T-helper 2 cell treated with Interferon-gamma antibody and Interleukin-4, amounts not matched to agents 100 ng/mL and 5 ng/mL, for 36 hours (primary cell): ENCODE data around the gene CPA3. TPM values are rescaled to one million over a fixed set of nuclear protein-coding genes. Genes with fewer than 3 reads are reported as not detected.

Experiments
- intact Hi-C: fragments of 100-400 bp; cut with micrococcal nuclease; formaldehyde crosslinking; loops from one replicate; pipeline ENCODE4 v1.15.1; 2023
- total RNA-seq: library from RNA; stranded (reverse); gene quantifications from 2 replicates; pipeline ENCODE4 v1.2.3, GENCODE V29; 2022

The CPA3 gene
- total RNA-seq, 1 donor from 2014 or later = not detected

DNA sequence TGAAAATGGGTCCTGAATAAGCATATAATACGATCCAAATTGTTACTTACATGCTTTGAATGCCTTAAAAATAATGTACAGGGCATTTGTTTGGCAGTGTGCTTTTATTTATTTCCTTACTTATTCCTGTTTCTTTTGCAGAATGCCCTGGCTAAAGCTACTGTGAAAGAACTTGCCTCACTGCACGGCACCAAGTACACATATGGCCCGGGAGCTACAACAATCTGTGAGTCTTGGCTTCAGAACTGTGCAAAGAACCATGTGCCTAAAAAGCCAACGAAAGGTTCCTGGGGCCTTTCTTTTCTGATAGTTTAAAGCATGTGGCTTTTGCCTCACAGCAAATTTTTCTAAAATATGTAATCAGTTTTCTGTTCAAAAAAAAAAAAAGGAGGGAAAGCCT is 7.8 kb upstream of the CPA3 start:
- intact Hi-C loops = no loop called here

DNA sequence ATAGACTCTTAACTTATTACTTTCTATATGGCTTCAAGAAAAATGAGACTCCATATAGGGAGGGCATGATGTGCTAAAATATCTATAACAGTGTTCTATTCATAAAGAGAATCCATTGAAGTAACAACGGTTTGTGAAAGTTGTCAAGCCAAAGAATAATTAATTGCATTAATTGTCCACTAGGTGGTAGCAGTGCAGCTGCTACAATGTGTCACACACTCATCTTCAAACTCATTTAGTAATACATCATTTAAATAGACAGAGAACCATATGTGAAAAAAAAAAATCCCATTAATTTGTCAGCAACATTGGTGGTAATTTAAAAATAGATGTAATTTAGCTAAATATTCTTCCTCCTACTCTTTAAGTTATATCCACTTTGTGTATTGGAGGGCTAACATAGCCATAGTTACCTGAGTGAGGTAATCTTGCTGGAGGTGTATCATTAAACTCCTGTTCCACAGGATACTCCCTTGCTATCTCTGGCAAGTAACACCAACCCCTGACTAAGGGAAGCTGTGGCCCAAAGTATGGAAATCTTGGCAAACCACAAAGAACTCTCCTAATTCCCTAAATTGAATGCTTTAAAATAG is 3.7 kb upstream of the CPA3 start:
- intact Hi-C loops = loop anchor here (1.0 kb wide), 3 partner anchors 82 to 411 kb away; no protein-coding TSS in a partner anchor

DNA sequence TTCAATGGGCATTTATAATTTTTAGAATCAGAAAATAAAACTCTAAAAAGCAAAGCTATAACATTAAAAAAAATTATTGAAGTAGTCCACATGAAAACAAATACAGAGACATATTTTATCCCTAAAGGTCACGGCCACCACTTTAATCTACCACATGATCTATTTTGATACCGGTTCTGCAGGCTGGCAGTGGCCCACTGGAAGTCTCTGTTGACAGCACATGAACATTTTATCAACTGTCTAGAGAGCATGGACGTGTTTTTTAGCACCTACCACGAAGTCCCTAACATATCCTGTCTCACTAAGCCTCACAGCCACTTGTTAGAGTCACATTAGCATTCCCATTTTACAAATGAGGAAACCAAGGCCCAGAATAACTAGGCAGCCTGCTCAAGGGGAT is 1.8 kb upstream of the CPA3 start:
- intact Hi-C loops = no loop called here

DNA sequence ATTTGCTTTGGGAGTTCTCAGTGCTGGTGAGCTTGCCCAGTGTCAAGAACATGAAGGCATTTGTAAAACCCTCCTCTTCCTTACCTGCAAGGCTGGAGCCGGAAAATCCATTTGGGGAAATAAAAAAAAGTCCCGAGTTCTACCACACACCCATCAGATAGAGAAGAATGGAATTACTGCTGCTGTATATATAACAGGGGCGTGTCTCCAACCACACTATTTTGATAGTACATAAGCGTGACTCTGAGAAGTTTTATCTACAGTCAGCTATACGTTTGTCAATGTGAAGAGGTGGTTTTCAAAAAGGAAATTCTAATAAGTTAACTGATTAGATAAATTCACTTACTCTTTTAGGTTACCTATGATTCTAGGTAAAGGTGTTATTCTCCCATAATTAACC is 1.3 kb upstream of the CPA3 start:
- intact Hi-C loops = no loop called here

DNA sequence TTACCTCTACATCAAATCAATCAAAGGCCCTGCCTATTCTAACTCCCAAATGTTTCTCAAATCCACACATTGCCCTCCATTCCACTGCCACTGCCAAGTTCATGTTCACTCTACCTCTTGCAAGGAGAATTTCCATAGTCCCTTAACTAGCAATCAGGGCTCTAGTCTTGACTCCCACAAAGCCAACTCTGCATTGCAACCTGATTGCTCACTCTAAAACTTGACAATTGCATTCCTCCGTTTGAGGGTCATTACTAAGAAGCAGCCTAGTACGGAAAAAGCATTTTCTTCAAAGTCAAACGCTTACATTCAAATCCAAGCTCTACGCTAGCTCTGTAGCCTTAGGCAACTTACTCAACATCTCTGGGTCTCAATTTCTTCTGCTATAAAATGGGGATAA is 1.2 kb downstream of the CPA3 start:
- intact Hi-C loops = no loop called here

DNA sequence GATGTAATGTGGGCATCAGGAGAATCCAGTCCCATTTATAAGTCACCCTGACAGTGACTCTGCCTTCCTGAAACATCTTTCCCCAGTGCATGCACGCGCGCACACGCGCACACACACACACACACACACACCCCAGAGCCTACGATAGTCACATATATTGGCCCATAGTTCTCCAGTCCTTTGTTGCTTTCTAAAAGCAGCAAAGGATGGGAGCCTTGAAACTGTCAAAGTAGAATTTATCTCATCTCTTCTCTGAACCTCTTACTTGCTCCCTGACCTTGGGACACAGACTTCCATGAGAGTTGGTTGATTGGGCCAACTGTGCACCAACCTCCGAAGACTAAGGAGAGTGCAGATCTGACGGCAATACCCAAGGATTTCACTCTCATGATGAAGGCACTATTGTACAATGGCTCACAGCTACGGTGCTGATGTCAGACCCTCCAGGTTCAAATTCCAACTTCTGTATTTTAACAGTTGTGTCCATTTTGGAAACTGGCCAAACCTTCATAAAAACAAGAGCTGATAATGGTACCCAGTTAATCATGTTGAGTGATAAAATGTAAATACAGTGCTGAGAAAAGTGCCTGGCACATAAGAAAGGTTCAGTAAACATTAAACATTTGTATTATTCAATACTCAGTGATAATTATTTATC is 8.3 kb downstream of the CPA3 start:
- intact Hi-C loops = no loop called here

DNA sequence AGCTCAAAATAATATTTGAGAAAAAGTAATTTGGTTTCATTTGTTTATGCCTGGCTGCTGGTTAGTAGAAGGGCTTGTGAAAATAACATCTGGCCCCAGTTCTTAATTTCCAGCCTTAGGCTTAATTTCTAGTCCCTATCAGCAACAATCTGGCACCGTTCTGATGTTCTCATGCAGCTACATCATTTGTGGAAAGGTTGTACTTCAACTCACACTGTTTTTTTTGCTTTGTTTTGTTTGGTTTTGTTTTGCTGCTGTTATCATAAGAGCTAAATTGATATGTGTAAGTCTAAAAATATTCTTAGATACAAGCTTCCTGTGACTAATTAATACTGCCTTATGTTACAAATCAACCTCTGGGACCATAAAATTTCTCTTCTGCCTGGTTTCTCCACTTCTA is 8.9 kb downstream of the CPA3 start:
- intact Hi-C loops = no loop called here

DNA sequence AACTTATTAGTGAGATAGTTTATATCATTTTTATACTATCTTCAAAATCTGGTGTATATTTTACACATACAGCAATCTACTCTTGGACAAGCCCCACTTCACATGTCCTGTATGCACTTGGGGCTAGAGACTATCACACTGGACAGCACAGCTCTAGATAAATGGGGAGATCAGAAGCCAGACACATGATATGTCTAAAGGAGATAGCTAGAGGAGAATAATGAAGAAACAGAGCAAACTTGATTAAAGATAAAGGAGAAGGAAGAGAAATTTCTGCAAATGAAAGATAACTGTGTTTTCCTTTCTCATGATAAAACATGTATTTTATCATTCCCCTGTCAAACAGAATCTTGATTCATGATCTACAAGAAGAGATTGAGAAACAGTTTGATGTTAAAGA is 13.0 kb downstream of the CPA3 start:
- intact Hi-C loops = no loop called here

DNA sequence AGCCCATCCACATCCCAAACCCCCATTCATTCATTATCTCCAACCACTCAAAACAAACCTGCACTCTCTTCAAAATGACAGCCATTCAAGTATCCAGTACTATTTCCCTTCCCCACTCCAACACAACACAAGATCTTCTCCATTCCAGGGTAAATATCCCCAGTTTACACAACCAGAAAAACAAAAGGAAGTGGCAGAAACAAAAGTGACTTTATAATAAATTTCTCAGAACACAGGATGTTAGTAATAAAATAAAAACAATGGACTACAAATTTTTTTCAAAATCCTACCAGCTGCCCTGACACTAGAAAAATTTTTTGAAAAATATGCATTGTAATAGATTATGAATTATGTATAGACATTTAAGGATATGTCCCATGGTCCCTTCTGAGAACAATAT is 14.2 kb downstream of the CPA3 start:
- intact Hi-C loops = no loop called here

DNA sequence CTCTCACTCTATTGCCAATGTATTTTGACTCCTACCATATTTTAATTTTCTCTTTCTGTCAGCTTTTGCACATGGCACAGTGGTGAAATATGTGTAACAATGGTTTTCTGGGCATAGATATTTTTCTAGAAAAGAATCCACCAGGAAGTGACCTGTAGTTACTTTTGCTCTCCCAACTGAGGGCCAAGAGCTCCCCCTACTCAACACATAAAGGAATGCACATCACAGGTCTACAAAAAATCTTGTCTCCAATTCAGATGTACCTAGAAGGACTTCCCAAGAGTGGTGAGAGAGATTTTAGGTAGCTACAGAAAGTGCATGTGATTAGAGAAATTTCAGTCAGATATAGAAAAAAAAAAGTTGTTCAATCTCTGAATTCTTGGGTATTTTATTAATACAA is 15.6 kb downstream of the CPA3 start:
- intact Hi-C loops = no loop called here

DNA sequence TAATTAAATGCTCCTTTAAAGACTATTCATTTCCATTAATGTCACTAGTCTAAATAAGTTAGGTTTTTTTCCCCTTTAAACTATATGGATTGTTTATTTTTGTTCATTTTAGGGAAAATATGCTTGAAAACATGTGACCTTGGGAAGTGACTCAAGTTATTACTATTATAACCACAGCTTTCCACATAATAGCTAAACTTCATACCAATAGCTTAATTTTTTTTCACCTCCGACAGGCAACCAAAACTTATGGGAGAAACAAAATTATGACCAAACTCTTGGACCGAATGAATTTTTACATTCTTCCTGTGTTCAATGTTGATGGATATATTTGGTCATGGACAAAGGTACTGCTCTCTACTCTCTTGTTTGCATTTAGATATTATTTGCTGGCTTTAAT is 16.2 kb downstream of the CPA3 start:
- intact Hi-C loops = no loop called here

DNA sequence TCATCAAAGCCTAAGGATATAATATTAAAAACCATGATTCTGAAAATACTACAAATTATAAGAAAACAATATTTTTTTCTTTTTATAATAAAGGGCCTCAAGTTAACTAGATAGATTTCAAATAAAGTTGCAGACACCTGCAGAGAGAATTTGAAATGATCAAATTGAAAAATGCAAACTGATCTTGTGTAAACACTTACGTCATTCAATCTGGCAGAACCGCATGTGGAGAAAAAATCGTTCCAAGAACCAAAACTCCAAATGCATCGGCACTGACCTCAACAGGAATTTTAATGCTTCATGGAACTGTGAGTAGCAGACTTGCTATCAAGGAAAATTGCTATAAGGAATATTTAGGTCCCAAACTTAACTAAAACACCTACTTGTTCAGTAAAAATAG is 17.2 kb downstream of the CPA3 start:
- intact Hi-C loops = no loop called here

DNA sequence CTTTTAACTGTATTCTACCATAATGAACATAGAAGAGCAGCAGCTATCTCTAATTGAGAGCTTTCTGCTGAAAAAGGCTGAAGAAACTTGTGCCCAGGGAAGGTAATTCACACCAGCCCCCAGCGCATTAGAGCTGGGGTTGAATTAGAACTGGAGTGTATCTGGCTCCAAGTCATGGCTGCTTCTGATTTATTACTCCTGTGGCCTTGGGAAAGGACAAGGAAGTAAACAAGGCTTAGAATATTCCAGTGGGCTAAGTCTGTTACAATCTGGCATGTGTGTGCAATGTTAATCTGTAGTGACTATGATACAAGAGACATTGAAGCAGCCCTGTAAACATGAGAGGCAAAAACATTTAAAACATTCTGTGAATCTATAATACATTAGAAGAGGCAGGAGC is 18.1 kb downstream of the CPA3 start:
- intact Hi-C loops = no loop called here

DNA sequence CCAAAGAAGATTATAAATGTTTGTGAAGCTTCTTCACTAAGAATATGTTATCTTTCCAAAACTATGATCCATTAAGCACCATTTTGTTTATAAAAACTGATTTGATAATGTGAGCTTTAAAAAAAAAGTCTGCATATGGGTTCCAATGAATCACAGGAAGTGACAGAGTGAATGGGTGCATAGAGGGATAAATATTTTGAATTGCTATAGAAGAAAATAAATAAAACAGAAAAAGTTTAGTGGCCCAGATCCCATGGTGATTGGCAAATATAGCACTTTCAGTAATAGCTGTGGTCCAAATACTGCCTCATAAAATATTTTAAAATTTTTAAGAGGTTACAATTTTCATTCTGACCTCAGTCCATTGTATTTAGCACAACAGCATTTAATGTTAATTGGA is 19.2 kb downstream of the CPA3 start:
- intact Hi-C loops = no loop called here

DNA sequence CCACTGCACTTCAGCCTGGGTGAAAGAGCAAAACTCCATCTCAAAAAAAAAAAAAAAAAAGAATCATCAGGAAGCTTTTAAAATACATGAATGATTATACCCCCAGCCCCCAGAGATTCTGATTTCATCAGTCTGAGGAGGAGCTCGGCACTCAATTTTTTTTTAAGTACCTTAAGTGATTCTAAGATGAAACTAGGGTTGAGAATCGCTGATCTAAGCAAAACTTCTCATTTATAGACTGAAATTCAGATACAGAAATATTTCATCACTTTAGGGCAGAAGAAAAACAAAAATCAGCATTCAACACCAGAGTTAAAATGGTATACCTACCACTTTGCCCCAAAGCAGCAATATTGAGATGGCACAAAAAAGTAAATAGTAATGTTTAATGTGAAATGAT is 24.7 kb downstream of the CPA3 start:
- intact Hi-C loops = no loop called here

DNA sequence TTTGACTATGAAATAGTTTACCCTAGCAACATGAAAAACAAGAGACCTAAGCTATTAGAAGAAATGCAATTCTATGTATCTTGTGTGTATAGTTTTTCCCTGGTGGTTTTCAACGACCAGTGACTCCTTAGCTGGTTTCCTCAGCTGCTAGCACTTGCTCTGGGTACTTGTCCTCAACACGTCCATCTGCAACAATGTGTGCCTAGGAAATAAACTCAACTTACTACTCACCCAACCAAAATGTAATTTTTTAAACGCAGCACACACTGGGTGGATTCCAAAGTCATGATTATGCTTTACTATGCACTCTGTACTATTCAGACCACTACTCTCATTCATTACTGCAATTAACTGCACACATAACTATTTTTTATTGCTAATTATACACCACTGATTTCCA is 31.0 kb downstream of the CPA3 start:
- intact Hi-C loops = no loop called here

DNA sequence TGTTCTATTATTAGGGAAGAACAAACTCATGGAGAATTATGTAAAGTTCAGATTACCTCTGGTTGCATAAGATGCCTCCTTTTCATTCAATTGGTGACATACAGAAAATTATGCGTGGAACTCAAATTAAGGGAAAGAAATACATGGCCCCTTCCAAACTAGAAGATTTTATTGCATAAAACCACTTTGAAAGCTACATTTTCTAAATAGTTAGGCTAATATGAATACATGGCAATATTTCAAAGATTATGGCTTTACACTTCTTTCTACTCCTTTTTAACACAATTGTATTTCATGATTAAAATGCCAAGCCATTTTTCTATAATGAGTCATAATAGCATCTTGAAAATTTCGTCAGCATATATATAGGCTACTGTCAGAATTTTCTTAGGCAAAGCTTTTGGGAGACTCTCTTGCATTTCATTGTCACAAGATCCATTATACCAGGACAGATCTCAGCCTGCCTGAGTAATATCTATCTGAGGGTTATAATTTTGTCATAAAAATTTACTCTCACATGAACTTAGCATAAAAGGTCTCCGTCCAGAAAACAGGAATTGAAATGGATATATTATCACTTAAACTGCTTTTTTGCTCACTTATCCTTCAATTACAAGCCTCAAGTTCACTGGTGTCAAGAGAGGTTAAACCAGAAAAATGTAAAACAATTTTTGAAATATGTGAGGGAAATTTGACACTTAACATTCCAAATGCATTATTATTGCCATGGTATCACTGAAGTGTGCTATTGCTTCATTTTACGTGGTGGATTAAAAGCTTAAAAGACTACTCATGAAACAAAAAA is 37.1 kb downstream of the CPA3 start:
- intact Hi-C loops = no loop called here

DNA sequence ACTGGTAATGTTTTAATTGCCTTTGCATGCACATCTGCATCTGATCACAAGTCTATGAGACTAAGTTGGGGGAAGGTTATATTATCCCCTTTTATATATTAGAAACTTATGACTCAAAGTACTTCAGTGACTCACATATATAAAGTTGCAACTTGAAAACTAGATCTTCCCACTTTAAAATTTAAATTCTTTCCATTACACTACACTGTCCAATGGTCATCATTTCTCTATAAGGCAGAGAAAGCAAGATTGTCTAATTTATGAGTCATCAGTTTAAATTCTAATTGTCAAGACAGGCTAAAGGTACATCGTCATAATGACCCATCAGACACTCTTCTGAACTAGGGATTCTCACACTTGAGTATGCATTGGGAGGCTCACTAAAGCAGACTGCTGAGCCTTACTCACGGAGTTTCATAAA is 37.9 kb downstream of the CPA3 start:
- intact Hi-C loops = no loop called here

DNA sequence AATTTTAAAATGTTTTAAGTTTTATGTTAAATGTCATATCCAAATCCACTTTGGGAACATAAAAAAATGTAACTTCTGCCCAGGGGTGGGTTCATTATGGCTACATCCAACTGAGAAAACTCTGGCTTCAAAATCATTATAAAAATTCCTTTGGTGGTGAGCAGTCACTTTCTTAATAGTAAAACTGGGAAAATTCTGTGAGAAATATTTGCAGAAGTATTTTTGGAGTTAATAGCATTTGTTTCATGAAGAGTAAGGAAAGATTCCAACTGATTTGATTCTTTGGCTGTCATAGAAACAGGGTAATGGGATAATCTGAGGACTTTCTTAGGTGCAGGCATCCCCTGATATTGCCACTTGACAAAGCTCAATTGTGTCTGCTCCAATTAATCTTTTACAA is 38.8 kb downstream of the CPA3 start:
- intact Hi-C loops = no loop called here

DNA sequence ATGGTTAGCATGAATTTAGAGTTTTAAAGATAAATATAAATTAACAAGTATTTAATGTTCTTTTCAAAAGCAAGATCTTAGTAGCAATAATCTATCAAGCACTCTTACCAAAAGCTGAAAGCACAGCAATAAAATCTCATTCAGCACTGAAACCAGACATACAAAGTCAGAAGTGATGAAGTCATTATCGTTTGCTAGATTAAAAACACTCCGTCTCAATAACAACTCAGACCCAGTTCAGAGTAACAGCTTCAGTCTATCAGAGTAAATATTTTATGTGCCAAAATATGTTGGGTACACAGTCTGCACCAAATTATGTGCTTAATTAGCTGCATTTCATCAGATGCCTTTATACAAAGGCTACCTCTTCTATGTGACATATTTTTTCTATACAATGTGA is 41.6 kb downstream of the CPA3 start:
- intact Hi-C loops = no loop called here

DNA sequence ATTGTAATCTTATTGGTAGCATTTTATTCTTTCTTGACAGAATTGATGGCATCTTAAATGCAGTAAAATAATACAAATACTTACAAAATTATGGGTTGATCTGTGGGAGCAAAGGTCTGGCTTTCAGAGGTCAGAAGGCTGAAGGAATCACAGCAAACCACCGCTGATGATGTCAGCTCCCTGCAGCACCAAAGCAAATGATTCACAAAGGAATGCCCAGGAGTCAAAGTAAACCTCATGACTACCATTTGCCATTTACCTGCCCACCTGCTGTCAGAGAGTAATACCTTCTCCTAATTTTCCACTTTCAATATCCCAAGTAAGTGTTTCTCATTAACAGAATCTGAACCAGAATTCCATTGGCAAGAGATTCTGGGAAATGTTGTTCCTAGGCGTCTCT is 46.1 kb downstream of the CPA3 start:
- intact Hi-C loops = no loop called here

DNA sequence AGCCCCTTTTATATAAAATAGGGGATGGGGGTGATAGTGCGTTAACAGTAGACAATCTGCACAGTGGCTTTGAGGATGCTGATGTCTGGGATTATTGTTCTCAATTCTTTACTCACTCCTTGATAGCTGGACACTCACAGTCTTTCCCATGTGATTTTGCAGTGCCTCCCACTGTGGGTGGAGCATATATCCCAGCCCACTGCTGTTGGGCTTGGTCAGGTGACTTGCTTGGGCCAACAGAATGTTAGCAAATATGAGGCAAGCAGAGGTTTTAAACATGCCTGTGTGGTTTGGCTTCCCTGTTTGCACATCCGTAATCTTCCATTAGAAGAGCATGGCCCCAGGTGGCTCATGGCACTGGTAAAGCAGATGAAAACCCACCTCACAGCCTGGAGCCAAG is 46.5 kb downstream of the CPA3 start:
- intact Hi-C loops = no loop called here
